Stimulated activated CD4-positive, alpha-beta T cell treated with anti-CD3 and anti-CD28 coated beads, Interleukin-15, amount 100 ng/mL, for 1 hour (primary cell): Measurements from ENCODE around the gene TRIM2.

ENCODE experiments used
- DNase-seq, 2 donors: peaks; one replicate each; pipeline ENCODE4 v3.0.0-alpha.2; 2020; ENCODE audit warnings: low read depth in 1 of 2, low spot score in 1 of 2

Gene TRIM2

DNA sequence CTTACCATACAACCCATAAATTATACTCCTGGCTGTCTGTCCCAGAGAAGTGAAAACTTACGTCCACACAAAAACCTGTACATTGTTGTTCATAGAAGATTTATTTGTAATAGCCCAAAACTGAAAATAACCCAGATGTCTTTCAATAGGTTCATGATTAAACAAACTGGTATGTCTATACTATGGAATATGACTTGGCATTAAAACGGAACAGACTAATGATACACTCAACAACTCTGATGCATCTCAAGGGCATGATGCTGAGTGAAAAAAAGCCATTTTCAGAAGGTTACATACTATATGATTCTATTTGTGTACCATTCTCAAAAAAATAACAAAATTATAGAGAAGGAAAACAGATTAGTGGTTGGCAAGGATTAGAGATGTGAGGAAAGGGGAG lies 128.7 kb downstream of the TRIM2 start:
- DNase-seq = no peak

GRCh38 chr4:153333874-153334273 lies 129.6 kb downstream of the TRIM2 start:
- DNase-seq = no peak

- no peak for DNase-seq
Observed at GRCh38 chr4:153335665-153336064, 131.4 kb downstream of the TRIM2 start.

GRCh38 chr4:153337686-153338085 lies 133.4 kb downstream of the TRIM2 start:
- DNase-seq = no peak

GRCh38 chr4:153341575-153342090 lies 137.4 kb downstream of the TRIM2 start:
- no peak for DNase-seq

GRCh38 chr4:153342751-153343552 lies 138.7 kb downstream of the TRIM2 start:
- no peak for DNase-seq

DNA sequence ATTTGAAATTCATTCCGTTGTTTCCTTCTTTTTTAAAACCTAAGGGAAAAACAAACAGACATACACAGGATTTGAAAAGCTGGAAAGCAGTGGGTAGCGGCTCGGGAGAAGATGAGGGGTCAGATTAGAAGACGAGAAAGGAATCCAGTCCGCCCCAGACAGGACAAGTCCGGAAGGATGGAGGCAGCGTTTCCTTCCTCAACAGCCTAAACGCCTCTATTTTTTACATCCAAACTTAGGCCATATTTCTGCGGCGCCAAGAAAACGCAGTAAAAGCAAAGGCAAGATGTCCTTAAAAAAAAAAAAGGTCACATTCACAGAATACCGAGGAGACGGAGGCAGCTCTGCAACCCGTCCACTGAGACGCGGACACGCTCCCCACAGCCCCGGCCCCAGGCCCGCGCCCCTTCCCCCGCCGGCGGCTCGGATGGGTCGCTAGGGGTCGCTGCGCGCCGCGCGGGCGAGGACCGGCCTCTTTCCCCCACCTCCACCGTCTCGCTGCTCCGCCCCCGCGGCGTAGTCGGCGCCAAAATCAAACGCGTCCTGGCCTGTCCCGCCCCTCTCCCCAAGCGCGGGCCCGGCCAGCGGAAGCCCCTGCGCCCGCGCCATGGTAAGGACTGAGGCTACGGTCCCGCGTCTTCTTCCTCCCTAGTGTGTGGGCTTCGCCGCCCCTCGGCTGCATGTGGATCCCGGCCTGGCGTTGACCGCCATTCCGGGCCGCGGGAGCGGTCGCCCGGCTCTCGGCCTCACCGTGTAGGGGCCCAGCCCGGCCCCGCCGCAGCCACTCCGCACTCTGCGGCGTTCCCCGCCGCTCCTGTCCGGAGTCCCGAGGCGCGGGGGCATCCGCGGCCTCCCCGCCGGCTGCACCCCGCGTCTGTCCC lies 140.1 kb downstream of the TRIM2 start, which contains the start of gene MND1:
Gene MND1 (plus strand): TSS at position 558 of the 881 bp plus-strand sequence. CDS start 50 bp downstream, at position 608.
- DNase-seq = peak; percentile 80 to 91

DNA sequence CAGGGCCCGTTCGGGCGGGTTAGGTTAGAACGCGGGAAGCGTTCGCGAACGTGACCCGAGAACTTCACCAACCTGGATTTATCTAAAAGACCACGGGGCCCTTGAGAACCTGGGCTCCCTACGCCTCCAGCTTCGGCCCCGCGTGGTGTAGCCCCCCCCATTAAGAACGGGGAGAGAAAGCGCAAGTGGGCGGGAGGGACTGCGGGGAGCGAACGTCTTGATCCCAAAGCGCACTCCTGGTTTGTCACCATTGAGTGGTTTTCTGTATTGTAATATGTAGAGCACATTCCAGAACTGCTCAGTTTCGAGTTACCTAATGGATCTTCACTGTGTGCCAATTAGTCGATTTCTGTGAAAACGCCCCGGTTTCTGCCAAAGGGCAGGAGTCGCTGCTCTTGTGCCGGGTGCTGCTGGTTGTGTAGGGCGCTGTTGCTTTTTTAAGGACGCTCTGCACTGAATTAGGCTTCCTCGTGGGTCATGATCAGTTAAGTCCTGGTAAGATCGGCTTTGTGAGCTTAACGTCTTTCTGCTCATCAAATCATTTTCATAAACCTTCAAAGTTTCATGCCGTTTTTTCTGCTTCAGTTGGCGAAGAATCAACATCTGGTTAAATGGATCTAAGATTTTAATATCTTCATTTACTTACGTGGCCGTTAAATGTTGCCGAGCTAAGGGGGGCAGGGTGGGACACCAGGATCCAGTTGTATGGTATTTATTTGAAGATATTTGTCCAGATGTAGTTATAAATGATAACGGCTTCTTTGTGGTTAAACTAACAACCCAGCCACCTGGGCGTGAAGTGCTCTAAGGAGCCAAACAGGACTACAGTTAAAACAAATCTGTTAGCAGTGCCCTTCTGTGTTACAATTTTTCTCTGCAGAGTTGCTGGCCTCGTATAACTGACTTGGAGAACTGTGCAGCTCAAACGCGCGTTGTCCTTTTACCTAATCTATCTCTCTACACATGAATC lies 141.1 kb downstream of the TRIM2 start:
- peak; percentile 20 to 27 for DNase-seq

- DNase-seq = no peak
Observed at GRCh38 chr4:153346031-153346430, 141.8 kb downstream of the TRIM2 start.

GRCh38 chr4:153346563-153346962 lies 142.3 kb downstream of the TRIM2 start:
- DNase-seq = no peak

- DNase-seq = no peak
Observed at GRCh38 chr4:153347117-153347516, 142.9 kb downstream of the TRIM2 start.

GRCh38 chr4:153348006-153348405 lies 143.8 kb downstream of the TRIM2 start:
- no peak for DNase-seq

DNA sequence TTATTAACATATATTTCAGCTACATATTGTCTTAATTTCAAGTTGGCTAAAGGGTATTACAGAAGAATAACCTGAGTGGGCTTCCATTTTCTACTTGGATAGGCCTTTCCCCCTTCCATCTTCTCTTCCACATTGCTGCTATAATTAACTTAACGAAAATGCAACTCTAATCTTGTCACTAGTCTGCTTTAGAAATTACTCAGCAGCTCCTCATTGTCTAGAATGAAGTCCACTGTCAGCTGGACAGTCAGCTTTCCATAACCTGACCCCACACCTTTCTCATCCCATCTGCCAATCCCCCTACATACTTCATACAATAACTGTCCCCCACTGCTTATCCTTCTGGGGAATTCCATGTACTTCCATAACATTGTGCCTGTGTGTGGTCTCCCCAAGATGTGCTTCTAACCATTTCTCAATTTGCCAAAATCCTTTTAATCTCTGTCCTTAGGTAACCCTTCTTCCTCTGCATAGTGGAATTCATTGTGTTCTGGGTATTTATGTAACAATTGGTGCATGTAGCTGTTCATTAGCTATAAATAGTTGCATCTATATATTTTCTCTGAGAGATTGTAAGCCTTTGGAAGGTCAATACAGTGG lies 145.1 kb downstream of the TRIM2 start:
- DNase-seq = no peak

DNA sequence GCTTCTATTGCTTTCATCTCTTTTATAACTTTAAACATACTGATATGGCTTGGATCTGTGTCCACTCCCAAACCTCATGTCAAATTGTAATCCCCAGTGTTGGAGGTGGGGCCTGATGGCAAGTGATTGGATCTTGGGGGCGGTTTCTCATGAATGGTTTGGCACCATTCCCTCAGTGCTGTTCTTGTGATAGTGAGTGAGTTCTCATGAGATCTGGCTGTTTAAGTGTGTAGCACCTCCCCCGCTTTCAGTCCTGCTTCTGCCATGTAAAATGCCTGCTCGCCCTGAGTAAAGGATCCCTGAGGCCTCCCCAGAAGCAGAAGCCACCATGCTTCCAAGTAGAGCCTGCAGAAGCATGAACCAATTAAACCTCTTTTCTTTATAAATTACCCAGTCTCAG lies 157.9 kb downstream of the TRIM2 start:
- DNase-seq = no peak

GRCh38 chr4:153364061-153364460 lies 159.8 kb downstream of the TRIM2 start:
- DNase-seq = no peak

- no peak for DNase-seq
Observed at GRCh38 chr4:153365003-153365402, 160.8 kb downstream of the TRIM2 start.

DNA sequence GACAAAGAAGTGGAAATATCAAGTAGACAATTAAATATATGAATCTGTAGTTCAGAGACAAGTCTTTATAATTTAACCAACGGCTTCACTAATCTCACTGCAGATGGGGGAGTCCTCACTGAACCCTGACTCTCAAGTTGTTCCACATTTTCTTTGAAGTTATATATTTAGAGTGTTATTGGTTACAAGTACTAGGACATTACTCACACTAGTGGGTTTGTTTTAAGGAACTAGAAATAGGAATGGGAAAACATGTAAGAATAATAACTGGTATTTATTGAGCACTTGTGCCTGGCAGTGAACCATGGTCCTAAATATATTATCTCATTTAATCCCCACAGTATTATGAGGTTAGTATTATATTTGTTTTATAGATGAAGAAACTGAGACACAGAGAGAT lies 162.2 kb downstream of the TRIM2 start:
- DNase-seq = no peak

GRCh38 chr4:153367092-153367491 lies 162.8 kb downstream of the TRIM2 start:
- DNase-seq = no peak

DNA sequence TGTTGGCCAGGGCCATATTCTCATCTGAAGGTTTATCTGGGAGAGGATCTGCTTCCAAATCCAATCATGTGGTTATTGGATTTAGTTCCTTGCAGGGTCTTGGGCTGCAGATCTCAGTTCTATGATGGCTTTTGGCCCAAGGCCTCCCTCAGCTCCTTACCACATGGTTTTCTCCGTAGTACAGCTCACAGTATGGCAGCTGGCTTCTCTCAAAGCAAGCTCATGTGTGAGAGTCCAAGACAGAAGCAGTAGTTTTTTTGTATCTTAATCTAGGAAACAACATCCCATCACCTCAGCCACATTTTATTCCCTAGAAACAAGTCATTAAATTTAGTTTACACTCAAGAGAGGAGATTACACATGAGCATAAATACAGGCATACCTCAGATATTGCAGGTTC lies 164.8 kb downstream of the TRIM2 start:
- DNase-seq = no peak

DNA sequence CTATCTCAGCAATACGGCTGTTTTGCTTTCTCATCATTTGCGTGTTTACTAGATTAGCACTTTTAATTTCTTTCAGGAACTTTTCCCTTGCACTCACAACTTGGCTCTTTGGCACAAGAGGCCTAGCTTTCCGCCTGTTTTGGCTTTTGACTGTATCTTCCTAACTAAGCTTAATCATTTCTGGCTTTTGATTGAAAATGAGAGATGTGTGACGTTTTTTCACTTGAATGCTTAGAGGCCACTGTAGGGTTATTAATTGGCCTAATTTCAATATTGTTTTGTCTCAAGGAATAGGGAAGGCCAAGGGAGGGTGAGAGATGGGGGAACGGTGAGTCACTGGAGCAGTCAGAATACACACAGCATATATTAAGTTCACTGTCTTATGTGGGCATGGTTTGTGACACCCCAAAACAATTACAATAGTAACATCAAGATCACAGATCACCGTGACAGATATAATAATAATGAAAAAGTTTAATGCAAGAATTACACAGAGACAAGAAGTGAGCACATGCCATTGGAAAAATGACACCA lies 167.5 kb downstream of the TRIM2 start:
- no peak for DNase-seq
